Gastrocnemius medialis (tissue), 4 donors: Measurements from ENCODE around the gene EVL.

Experiments
- POLR2A ChIP-seq, 2 donors: fragments of 450-650 bp; IDR thresholded peaks; one replicate each; pipeline ENCODE4 v1.6.1; 2017; ENCODE audit warnings: antibody characterized with exemption in 2 of 2, mild to moderate bottlenecking in 2 of 2, moderate library complexity in 2 of 2
- TF ChIP-seq, protein P1 (sequence below), 5 experiments: fragments of 450-650 bp in 3 of 5; fragments of 200-600 bp in 2 of 5; sonication (generic) in 2 of 5; IDR thresholded peaks in 4 of 5; conservative IDR thresholded peaks in 1 of 5; 1 replicate in 4 of 5; 2 replicates in 1 of 5; pipeline ENCODE4 v1.5.1; 2016 to 2019; ENCODE audit warnings: antibody characterized with exemption in 5 of 5, mild to moderate bottlenecking in 3 of 5, moderate library complexity in 3 of 5

GRCh38 chr14:100117633-100118395 is 52.6 kb downstream of the EVL start:
- TF ChIP-seq, protein P1, sequence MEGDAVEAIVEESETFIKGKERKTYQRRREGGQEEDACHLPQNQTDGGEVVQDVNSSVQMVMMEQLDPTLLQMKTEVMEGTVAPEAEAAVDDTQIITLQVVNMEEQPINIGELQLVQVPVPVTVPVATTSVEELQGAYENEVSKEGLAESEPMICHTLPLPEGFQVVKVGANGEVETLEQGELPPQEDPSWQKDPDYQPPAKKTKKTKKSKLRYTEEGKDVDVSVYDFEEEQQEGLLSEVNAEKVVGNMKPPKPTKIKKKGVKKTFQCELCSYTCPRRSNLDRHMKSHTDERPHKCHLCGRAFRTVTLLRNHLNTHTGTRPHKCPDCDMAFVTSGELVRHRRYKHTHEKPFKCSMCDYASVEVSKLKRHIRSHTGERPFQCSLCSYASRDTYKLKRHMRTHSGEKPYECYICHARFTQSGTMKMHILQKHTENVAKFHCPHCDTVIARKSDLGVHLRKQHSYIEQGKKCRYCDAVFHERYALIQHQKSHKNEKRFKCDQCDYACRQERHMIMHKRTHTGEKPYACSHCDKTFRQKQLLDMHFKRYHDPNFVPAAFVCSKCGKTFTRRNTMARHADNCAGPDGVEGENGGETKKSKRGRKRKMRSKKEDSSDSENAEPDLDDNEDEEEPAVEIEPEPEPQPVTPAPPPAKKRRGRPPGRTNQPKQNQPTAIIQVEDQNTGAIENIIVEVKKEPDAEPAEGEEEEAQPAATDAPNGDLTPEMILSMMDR (IDR thresholded peaks at IDR 0.05 in 4 of 5, conservative IDR thresholded peaks at IDR 0.05 in 1 of 5), result no peak
- no peak for TF ChIP-seq POLR2A (IDR thresholded peaks at IDR 0.05)
